OCI-LY3 (cell line): ENCODE measurements around the gene PPIP5K2.

Source experiments
- H2AFZ ChIP-seq: fragments of 200-600, 300-600 bp; shearing (Covaris generic); 2 replicates; pipeline ENCODE4 v1.6.0; 2014; ENCODE audit warnings: antibody characterized with exemption, low read depth, low read length
- H3K27ac ChIP-seq: fragments of 200-600, 300-600 bp; sonication (generic); 2 replicates; pipeline ENCODE4 v1.5.1; 2014; ENCODE audit warnings: mild to moderate bottlenecking, low read length, moderate library complexity, mixed read lengths
- H3K27me3 ChIP-seq: fragments of 200-600, 300-600 bp; sonication (generic); 2 replicates; pipeline ENCODE4 v1.6.1; 2014; ENCODE audit warnings: low read depth, low read length, mixed read lengths
- H3K36me3 ChIP-seq: fragments of 200-600, 300-600 bp; sonication (generic); replicated peaks from 2 replicates; pipeline ENCODE3; 2014; ENCODE audit warnings: low read depth, low read length, mixed read lengths
- H3K4me1 ChIP-seq: fragments of 300-600, 200-600 bp; sonication (generic); 2 replicates; pipeline ENCODE4 v1.6.1; 2014; ENCODE audit warnings: low read length, mixed read lengths
- H3K4me2 ChIP-seq: fragments of 200-600, 300-600 bp; sonication (generic); 2 replicates; pipeline ENCODE4 v1.6.1; 2014; ENCODE audit warnings: low read length, mixed read lengths
- H3K4me3 ChIP-seq: fragments of 300-600, 200-600 bp; sonication (generic); 2 replicates; pipeline ENCODE4 v1.5.1; 2014; ENCODE audit warnings: antibody characterized with exemption, mild to moderate bottlenecking, low read length, moderate library complexity
- H3K79me2 ChIP-seq: fragments of 300-600, 200-600 bp; shearing (Covaris generic); 2 replicates; pipeline ENCODE4 v1.6.1; 2014; ENCODE audit warnings: mild to moderate bottlenecking, low read length, mixed read lengths
- H3K9ac ChIP-seq: fragments of 300-600, 200-600 bp; shearing (Covaris generic); 2 replicates; pipeline ENCODE4 v1.6.0; 2014; ENCODE audit warnings: mild to moderate bottlenecking, low read length, moderate library complexity
- H3K9me3 ChIP-seq: fragments of 200-600, 300-600 bp; shearing (Covaris generic); 2 replicates; pipeline ENCODE4 v1.6.1; 2014; ENCODE audit warnings: low read length, mixed read lengths; ENCODE audit not compliant: insufficient read depth
- H4K20me1 ChIP-seq: fragments of 200-600, 300-600 bp; sonication (generic); 2 replicates; pipeline ENCODE4 v1.6.1; 2016; ENCODE audit warnings: low read length, mixed read lengths; ENCODE audit not compliant: insufficient read depth
- CTCF ChIP-seq: fragments of 200-600, 300-600 bp; sonication (generic); IDR thresholded peaks from 2 replicates; pipeline ENCODE4 v1.5.1; 2014; ENCODE audit warnings: antibody characterized with exemption, low read length, low read depth
- EZH2phosphoT487 ChIP-seq: fragments of 200-600 bp; shearing (Covaris generic); IDR thresholded peaks from 2 replicates; pipeline ENCODE4 v1.6.1; 2018; ENCODE audit warnings: antibody characterized with exemption, mixed run types, low read depth

The PPIP5K2 gene

GRCh38 chr5:103247118-103247517 lies 127.0 kb downstream of the PPIP5K2 start:
- H3K9ac ChIP-seq = no peak overlapping the region
- TF ChIP-seq EZH2phosphoT487 (no peak), CTCF (no peak)
- H3K4me2 ChIP-seq = no peak overlapping the region
- no peak overlapping the region for H2AFZ ChIP-seq
- H3K27ac ChIP-seq = no peak overlapping the region
- H3K27me3 ChIP-seq = no peaks in the 10 kb centered on the region
- no peaks in the 10 kb centered on the region for H3K9me3 ChIP-seq
- peaks cover 10% of the 10 kb centered on the region for H3K4me1 ChIP-seq
- no peaks in the 10 kb centered on the region for H3K79me2 ChIP-seq
- H3K4me3 ChIP-seq = no peak overlapping the region
- no peaks in the 10 kb centered on the region for H4K20me1 ChIP-seq
- H3K36me3 ChIP-seq = no peaks in the 10 kb centered on the region

- no peak overlapping the region for H3K4me3 ChIP-seq
- H3K4me1 ChIP-seq = peaks cover 10% of the 10 kb centered on the region
- no peaks in the 10 kb centered on the region for H3K9me3 ChIP-seq
- H3K27me3 ChIP-seq = no peaks in the 10 kb centered on the region
- TF ChIP-seq CTCF = no peak
- no peak for TF ChIP-seq EZH2phosphoT487
- no peak overlapping the region for H3K9ac ChIP-seq
- H3K36me3 ChIP-seq = no peaks in the 10 kb centered on the region
- no peak overlapping the region for H2AFZ ChIP-seq
- H3K4me2 ChIP-seq = no peak overlapping the region
- no peaks in the 10 kb centered on the region for H3K79me2 ChIP-seq
- no peaks in the 10 kb centered on the region for H4K20me1 ChIP-seq
- no peak overlapping the region for H3K27ac ChIP-seq
Observed at GRCh38 chr5:103249068-103249467, 129.0 kb downstream of the PPIP5K2 start.

- no peaks in the 10 kb centered on the region for H3K36me3 ChIP-seq
- peaks cover 4% of the 10 kb centered on the region; the same call in 1 of the 2 replicates for H3K4me1 ChIP-seq
- H3K4me3 ChIP-seq = no peak overlapping the region
- H3K4me2 ChIP-seq = no peak overlapping the region
- no peak overlapping the region for H2AFZ ChIP-seq
- H3K27me3 ChIP-seq = no peaks in the 10 kb centered on the region
- H4K20me1 ChIP-seq = no peaks in the 10 kb centered on the region
- H3K27ac ChIP-seq = no peak overlapping the region
- H3K9me3 ChIP-seq = no peaks in the 10 kb centered on the region
- H3K79me2 ChIP-seq = peaks cover 7% of the 10 kb centered on the region
- no peak for TF ChIP-seq CTCF
- TF ChIP-seq EZH2phosphoT487 = no peak
- H3K9ac ChIP-seq = no peak overlapping the region
Observed at GRCh38 chr5:103254921-103255320, 134.8 kb downstream of the PPIP5K2 start.

GRCh38 chr5:103255691-103256090 lies 135.6 kb downstream of the PPIP5K2 start:
- Histone ChIP-seq H3K27ac (no peak overlapping the region), H3K4me1 (peaks cover 5% of the 10 kb centered on the region; the same call in 1 of the 2 replicates), H3K4me2 (no peak overlapping the region), H3K9me3 (no peaks in the 10 kb centered on the region), H3K4me3 (no peak overlapping the region), H3K27me3 (no peaks in the 10 kb centered on the region), H2AFZ (no peak overlapping the region), H4K20me1 (no peaks in the 10 kb centered on the region), H3K79me2 (peaks cover 14% of the 10 kb centered on the region), H3K9ac (no peak overlapping the region), H3K36me3 (no peaks in the 10 kb centered on the region)
- TF ChIP-seq CTCF (no peak), EZH2phosphoT487 (no peak)
